ENCODE data around the gene SREBF2. TPM values are rescaled to one million over a fixed set of nuclear protein-coding genes. Genes with fewer than 3 reads are reported as not detected.

The SREBF2 gene
- 26.0 TPM for total RNA-seq (ENCODE audit: insufficient read depth, low replicate concordance)

DNA sequence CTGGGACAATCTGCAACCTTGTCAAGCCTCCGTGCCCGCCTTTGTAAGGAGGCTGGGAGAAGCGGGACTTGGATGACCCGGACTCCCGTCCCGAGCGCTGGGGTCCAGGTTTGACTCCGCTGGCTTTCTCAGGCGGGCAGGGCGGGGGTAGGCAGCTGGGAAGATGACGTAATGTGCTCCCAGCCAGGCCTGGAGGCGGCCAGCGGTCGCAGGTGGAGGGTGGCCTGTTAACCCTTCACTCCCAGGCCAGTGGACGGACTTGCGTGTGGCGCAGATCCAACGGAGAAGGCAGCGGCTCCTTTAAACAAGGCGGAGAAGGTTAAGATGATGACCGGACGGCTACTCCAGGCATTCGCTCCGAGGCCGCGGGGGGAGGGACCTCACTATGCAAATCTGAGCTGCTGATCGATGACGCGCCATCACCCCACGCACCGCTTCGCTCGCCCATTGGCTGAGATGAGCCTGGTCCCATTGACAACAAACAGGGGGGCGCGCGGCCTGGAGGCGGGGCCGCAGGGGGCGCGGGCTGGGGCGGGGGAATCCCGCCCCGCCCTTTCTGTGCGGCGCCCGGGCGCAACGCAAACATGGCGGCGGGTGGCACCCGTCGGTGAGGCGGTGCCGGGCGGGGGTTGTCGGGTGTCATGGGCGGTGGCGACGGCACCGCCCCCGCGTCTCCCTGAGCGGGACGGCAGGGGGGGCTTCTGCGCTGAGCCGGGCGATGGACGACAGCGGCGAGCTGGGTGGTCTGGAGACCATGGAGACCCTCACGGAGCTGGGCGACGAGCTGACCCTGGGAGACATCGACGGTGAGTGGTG, at the start of gene SREBF2:
TSS of gene SREBF2 (plus strand) at position 553 of the 816 bp plus-strand sequence. CDS start at position 719, 166 bp downstream.
- DNase-seq (ENCODE audit: low spot score), result peak; percentile 100

GRCh38 chr22:41787331-41787730, 45.6 kb upstream of the SREBF2 start:
- peak; percentile 32 for DNase-seq (ENCODE audit: low spot score)

DNA sequence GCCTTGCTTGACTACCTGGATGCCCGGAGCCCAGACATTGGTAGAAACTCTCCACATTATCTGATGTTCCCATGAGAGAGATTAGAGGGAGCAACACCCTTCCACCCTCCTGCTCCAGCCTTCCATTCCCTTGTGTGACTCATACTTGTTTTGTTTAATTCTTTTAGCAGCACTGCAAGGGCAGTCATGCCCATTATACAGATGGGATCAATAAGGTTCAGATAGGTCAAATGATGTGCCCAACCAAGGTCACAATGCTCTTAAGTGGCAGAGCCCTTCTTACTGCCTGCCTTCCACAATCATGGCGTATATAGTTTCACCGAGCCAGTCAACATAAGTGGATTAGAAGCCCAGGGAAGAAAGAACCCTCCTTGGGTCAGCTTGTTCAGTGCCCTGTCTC, 39.0 kb upstream of the SREBF2 start:
- DNase-seq (ENCODE audit: low spot score), result no peak

DNA sequence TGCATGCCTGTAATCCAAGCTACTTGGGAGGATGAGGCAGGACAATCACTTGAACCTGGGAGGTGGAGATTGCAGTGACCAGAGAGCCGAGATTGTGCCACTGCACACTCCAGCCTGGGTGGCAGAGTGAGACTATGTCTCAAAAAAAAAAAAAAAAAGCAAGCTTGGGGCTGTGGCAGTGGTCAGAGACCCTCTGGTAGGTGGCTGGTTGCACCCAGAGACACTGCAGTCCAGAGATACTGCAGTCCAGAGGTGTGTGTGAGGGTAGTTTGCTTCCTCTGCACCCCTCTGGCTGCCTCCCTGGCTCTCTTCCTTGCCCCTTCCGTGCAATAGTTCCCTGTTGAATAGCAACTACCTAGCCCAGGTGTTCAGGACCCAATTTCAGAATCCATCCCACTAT, 34.2 kb upstream of the SREBF2 start:
- DNase-seq (ENCODE audit: low spot score), result no peak

- no peak for DNase-seq (ENCODE audit: low spot score)
These were observed 33.2 kb upstream of the SREBF2 start for GRCh38 chr22:41799486-41800347.

DNA sequence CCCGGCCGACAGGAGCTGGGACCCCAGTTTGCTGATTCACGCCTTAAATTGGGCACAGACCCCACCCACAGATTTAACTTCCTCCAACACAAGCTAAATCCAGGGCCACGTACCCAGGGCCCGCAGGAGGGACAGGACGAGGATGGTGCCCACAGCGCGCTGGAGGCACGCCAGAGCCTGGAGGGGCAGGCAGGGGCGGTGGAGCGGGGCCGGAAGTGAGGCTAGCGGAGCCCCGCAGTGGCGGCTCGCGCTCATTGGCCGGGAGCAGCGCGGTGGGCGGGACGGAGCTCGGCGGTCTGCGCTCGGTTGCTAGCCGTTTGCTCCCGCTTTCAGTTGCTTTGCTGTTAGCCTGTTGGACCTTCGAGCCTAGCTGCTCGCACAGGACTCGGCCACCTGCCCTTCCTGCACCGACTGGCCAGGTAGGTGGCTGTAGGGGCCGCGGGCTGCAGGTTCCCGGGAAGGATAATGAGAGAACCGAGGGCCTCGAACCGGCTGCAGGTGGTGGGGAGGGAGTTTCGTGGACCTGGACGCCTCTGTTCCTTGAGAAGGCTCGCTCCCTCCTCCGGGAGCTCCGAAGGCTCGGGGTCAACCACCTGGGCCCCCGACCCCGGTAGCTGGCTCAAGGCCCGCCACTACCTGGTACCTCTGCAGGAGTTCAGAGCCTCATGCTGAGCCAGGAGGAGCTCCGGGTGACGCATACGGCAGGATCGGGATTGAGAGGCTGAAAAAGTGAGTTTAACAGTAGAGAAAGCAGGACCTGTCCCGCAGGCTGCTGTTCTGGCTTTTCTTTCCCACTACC, 32.4 kb upstream of the SREBF2 start, which contains the start of gene CCDC134:
TSS of gene CCDC134 (plus strand) at position 332 of the 799 bp plus-strand sequence. CDS start 8,212 bp downstream, outside the sequence.
- DNase-seq (ENCODE audit: low spot score), result peak; percentile 93

- DNase-seq (ENCODE audit: low spot score), result no peak
These were observed 31.6 kb upstream of the SREBF2 start for GRCh38 chr22:41801147-41801819.

GRCh38 chr22:41801886-41802285, 31.0 kb upstream of the SREBF2 start:
- no peak for DNase-seq (ENCODE audit: low spot score)

GRCh38 chr22:41805639-41806038, 27.3 kb upstream of the SREBF2 start:
- no peak for DNase-seq (ENCODE audit: low spot score)

DNA sequence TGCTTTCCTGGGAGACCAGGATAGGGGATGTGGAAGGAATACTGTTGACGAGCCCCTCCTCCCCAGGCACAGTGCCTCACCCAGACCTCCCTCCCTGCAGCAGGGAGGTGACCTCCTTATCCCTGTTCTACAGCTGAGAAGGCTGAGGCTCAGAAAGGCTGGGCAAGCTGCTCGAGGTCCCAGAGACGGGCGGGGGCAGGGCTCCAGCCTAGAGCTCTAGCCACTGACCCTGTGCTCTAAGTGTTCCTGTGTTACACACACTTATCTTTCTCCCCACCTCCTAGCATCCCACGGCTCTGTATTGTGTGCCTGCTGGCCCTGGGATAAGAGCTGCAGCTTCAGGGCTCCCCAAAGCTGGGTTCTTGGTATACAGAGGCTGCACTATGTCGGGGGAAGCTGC, 24.5 kb upstream of the SREBF2 start:
- DNase-seq (ENCODE audit: low spot score), result no peak

DNA sequence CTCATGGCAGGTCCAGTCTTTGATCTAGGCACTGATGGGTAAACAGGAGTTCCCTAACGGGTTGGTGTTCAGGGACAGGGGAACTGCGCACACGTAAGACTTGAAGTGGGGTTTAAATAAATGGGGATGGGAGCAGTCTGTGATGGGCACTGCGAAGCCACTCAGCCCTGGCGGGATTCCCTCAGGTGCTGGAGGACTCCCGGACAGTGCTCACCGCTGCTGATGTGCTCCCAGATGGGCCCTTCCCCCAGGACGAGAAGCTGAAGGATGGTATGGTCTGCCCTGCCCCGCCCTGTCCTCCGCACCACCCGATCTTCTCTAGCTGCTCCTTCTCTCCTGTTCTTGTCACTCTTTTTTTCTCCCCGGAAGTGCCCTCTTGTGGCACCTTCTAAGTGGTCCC, 22.9 kb upstream of the SREBF2 start:
- DNase-seq (ENCODE audit: low spot score), result no peak

DNA sequence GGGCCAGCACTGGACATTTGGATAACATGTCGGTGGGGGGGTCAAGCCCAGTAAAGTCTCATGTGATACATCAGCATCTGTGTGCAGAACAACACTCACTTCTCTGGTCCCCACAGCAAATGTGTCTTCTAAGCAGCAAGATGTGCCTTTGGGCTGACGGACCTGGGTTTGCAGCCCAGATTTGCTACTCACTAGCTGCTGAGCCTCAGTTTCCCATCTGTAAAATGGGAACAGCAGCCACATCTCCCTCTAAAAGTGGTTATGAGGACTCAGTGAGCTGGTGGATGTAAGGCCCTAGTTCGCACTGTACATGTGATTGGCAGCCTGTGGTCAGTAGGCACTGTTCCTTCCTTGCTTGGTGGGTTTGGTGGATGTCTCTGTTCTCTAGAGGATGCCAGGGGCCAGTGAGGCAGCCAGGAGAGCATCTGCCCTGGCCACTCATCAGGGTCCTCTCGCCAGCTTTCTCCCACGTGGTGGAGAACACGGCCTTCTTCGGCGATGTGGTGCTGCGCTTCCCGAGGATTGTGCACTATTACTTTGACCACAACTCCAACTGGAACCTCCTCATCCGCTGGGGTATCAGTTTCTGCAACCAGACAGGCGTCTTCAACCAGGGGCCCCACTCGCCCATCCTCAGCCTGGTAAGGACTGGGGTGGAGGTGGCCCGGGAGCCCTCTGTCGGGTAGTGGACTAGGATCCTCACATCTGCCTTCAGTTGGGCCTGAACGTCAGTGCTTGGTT, 19.9 kb upstream of the SREBF2 start:
- no peak for DNase-seq (ENCODE audit: low spot score)

GRCh38 chr22:41813726-41814410, 19.0 kb upstream of the SREBF2 start:
- DNase-seq (ENCODE audit: low spot score), result no peak

DNA sequence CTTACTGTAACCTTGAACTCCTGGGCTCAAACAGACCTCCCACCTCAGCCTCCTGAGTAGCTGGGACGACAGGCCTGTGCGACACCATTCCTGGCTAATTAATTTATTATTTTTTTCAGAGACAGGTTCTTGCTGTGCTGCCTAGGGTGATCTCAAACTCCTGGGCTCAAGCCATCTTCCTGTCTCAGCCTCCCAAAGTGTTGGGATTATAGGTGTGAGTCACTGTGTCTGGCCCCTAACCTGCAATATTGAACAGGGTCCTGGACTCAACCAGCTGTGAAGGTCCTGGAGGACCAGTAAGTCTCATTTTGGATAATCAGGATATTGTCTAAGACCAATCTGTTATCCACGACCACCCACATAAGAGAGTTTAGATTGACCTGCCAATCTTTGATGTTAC, 17.2 kb upstream of the SREBF2 start:
- no peak for DNase-seq (ENCODE audit: low spot score)

- DNase-seq (ENCODE audit: low spot score), result no peak
These were observed 16.7 kb upstream of the SREBF2 start for GRCh38 chr22:41816241-41816640.

GRCh38 chr22:41816871-41817270, 16.0 kb upstream of the SREBF2 start:
- no peak for DNase-seq (ENCODE audit: low spot score)

- DNase-seq (ENCODE audit: low spot score), result no peak
These were observed 14.9 kb upstream of the SREBF2 start for GRCh38 chr22:41818011-41818410.

DNA sequence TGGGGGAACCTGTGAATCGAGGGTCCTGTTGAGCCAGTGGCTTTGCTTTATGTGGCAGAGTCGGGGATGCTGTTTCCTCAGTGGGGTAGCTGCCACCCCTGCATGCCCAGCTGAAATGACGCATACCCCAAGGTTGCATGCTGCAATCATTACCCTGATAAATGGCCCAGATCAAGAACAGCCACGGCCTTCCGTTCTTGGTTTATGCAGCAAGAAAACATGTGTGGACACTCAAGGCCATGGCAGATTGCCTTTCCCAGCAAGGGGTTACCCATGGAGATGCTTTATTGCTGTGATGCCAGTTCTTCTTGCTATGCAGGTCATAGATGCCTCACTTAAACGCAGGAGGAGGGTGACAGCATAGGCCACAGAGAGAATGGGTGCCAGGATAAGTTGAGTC, 14.3 kb upstream of the SREBF2 start:
- DNase-seq (ENCODE audit: low spot score), result no peak

DNA sequence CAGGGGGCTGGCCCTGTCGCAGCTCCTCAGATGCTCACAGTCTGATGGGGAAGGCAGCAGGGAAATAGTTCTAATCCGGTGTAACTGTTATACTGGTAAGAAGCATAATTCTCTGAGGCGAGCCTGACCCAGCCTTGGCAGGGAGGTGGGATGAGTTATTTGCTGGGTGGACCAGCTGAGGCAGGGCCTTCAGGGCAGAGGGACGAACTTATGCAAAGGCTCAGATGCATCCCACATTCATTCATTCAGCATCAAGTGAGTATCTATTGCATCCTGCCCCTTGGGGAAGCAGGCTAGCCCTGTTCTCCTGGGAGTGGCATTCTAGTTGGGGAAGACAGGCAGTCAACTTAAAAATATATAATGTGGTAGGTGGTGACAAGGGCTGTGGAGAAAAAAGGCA, 13.6 kb upstream of the SREBF2 start:
- DNase-seq (ENCODE audit: low spot score), result no peak

GRCh38 chr22:41820447-41820846, 12.5 kb upstream of the SREBF2 start:
- no peak for DNase-seq (ENCODE audit: low spot score)

Measured in umbilical cord (tissue), 2 donors.